Calu3 (cell line): ENCODE results near the gene NSD1. TPM values are rescaled to one million over a fixed set of nuclear protein-coding genes. Genes with fewer than 3 reads are reported as not detected.

Experiments
- BruUV-seq: library from RNA; stranded (reverse); fragments of 400-500 nt; replicated peaks from 2 replicates; lab custom pipeline; 2021; lab: Mats Ljungman, UMichigan
- CTCF ChIA-PET: fragments of 300-600 bp; sonication (Branson Sonifier 250); formaldehyde crosslinking; loops from one replicate; lab custom pipeline; 2022; ENCODE audit warnings: antibody characterized with exemption; lab: Charles Lee
- DNase-seq: peaks from one replicate; pipeline ENCODE4 v3.0.0; 2022
- H3K27ac Mint-ChIP-seq: one replicate; pipeline ENCODE4 v1.8.0; 2022; ENCODE audit warnings: mixed read lengths; ENCODE audit not compliant: unreplicated experiment
- H3K27me3 Mint-ChIP-seq: one replicate; pipeline ENCODE4 v1.8.0; 2022; ENCODE audit warnings: mixed read lengths; ENCODE audit not compliant: unreplicated experiment
- H3K36me3 Mint-ChIP-seq: one replicate; pipeline ENCODE4 v1.8.0; 2022; ENCODE audit warnings: mild to moderate bottlenecking, moderate library complexity, mixed read lengths; ENCODE audit not compliant: insufficient read depth, unreplicated experiment
- H3K4me1 Mint-ChIP-seq: one replicate; pipeline ENCODE4 v1.8.0; 2022; ENCODE audit warnings: mild to moderate bottlenecking, low read depth, mixed read lengths; ENCODE audit not compliant: unreplicated experiment
- H3K4me3 Mint-ChIP-seq: one replicate; pipeline ENCODE4 v1.8.0; 2022; ENCODE audit warnings: mild to moderate bottlenecking, low read depth, moderate library complexity, mixed read lengths; ENCODE audit not compliant: unreplicated experiment
- H3K9me3 Mint-ChIP-seq: one replicate; pipeline ENCODE4 v1.8.0; 2022; ENCODE audit warnings: low read depth, mixed read lengths; ENCODE audit not compliant: unreplicated experiment
- intact Hi-C: fragments of 100-400 bp; cut with micrococcal nuclease; formaldehyde crosslinking; loops from one replicate; pipeline ENCODE4 v1.10.0; 2022; ENCODE audit not compliant: unreplicated experiment
- total RNA-seq: library from RNA; stranded (reverse); gene quantifications from 2 replicates; pipeline ENCODE4 v1.2.3, GENCODE V29; 2022
- TF ChIP-seq, protein P1 (sequence below): fragments of 200-600 bp; IDR thresholded peaks from one replicate; pipeline ENCODE4 v1.8.0; 2022; ENCODE audit warnings: antibody characterized with exemption; ENCODE audit not compliant: unreplicated experiment

NSD1 gene
- total RNA-seq, 1 experiment from 2014 or later, result 61.4 TPM

DNA sequence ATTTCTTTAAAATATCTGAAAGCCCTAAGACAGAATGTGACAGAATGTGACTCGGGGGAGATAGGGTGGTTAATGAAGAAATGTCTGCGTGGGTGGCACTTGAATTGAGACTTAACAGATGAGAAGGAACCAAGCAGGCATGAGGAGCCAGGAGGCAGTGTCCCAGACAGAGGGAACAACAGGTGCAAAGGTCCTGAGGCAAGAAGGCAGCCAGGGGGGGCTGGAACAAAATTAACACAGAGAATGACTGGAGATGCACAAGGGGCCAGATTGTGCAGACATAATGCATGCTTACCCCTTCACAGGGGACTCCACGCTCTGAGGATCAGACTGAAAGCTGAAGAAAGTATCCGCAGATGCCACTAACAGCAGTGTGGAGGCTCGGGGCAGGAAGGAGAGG is 216.2 kb downstream of the NSD1 start:
- no peak for DNase-seq
- peak overlapping the region; percentile 77 for H3K27ac Mint-ChIP-seq
- TF ChIP-seq, protein P1, sequence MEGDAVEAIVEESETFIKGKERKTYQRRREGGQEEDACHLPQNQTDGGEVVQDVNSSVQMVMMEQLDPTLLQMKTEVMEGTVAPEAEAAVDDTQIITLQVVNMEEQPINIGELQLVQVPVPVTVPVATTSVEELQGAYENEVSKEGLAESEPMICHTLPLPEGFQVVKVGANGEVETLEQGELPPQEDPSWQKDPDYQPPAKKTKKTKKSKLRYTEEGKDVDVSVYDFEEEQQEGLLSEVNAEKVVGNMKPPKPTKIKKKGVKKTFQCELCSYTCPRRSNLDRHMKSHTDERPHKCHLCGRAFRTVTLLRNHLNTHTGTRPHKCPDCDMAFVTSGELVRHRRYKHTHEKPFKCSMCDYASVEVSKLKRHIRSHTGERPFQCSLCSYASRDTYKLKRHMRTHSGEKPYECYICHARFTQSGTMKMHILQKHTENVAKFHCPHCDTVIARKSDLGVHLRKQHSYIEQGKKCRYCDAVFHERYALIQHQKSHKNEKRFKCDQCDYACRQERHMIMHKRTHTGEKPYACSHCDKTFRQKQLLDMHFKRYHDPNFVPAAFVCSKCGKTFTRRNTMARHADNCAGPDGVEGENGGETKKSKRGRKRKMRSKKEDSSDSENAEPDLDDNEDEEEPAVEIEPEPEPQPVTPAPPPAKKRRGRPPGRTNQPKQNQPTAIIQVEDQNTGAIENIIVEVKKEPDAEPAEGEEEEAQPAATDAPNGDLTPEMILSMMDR, result no peak
- no TSS peak for BruUV-seq
- CTCF ChIA-PET, result interaction anchor here (1.5 to 3.3 kb wide), 3 partner anchors 11 to 40 kb away, joined by 3 to 11 read pairs (median 9); no protein-coding TSS in a partner anchor
- H3K4me1 Mint-ChIP-seq, result peaks cover 53% of the 10 kb centered on the region
- H3K27me3 Mint-ChIP-seq, result no peaks in the 10 kb centered on the region
- H3K4me3 Mint-ChIP-seq, result peak overlapping the region; percentile 86
- intact Hi-C loops, result loop anchor here (5.0 kb wide), 1 partner anchor 32 kb away; no protein-coding TSS in a partner anchor
- H3K36me3 Mint-ChIP-seq, result peaks cover 73% of the 10 kb centered on the region
- peaks cover 5% of the 10 kb centered on the region for H3K9me3 Mint-ChIP-seq

Other genes with a start within 250 kb of the NSD1 start
- 0.47 and 1.5 TPM in 2 replicates for gene HK3, start 234.4 kb upstream of the NSD1 start, total RNA-seq
- 51.3 and 59.0 TPM in 2 replicates for gene UIMC1, start 127.0 kb upstream of the NSD1 start, total RNA-seq
- gene ZNF346, start 111.1 kb upstream of the NSD1 start, total RNA-seq, result 29.4 and 31.2 TPM in 2 replicates
- gene FGFR4, start 46.9 kb upstream of the NSD1 start, total RNA-seq, result 275 and 291 TPM in 2 replicates
- gene RAB24, start 169.9 kb downstream of the NSD1 start, total RNA-seq, result 34.0 and 41.1 TPM in 2 replicates
- 215 and 217 TPM in 2 replicates for gene PRELID1, start 170.0 kb downstream of the NSD1 start, total RNA-seq
- 24.3 and 36.3 TPM in 2 replicates for gene MXD3, start 178.1 kb downstream of the NSD1 start, total RNA-seq
- 278 and 305 TPM in 2 replicates for gene LMAN2, start 217.9 kb downstream of the NSD1 start, total RNA-seq
- 12.9 and 13.0 TPM in 2 replicates for gene RGS14, start 224.2 kb downstream of the NSD1 start, total RNA-seq